H9 (cell line): ENCODE results near the gene DGCR2. TPM values are rescaled to one million over a fixed set of nuclear protein-coding genes. Genes with fewer than 3 reads are reported as not detected.
A peak's percentile ranks its signal among the peaks of the same experiment; 100 is the strongest.

Source experiments
- DNase-seq: peaks from one replicate; pipeline ENCODE4 v3.0.0-alpha.2; 2017
- H2AFZ ChIP-seq: one replicate; pipeline ENCODE4 v1.6.1; 2013; ENCODE audit warnings: mild to moderate bottlenecking, low read length, control low read depth, moderate library complexity
- H2AK5ac ChIP-seq: 2 replicates; pipeline ENCODE4 v1.6.1; 2013; ENCODE audit warnings: low read length, control low read depth, mixed read lengths; ENCODE audit not compliant: insufficient read length
- H2BK120ac ChIP-seq: one replicate; pipeline ENCODE4 v1.6.1; 2013; ENCODE audit warnings: low read depth, mild to moderate bottlenecking, low read length, control low read depth, inconsistent platforms; ENCODE audit not compliant: poor library complexity, severe bottlenecking
- H2BK12ac ChIP-seq: 2 replicates; pipeline ENCODE4 v1.6.1; 2013; ENCODE audit warnings: low read length, control low read depth, mixed read lengths, low read depth; ENCODE audit not compliant: insufficient read length
- H2BK15ac ChIP-seq: 2 replicates; pipeline ENCODE4 v1.6.1; 2013; ENCODE audit warnings: low read depth, low read length, control low read depth
- H2BK20ac ChIP-seq: one replicate; pipeline ENCODE4 v1.6.1; 2013; ENCODE audit warnings: low read depth, mild to moderate bottlenecking, low read length, control low read depth, inconsistent platforms; ENCODE audit not compliant: poor library complexity, severe bottlenecking
- H2BK5ac ChIP-seq: 2 replicates; pipeline ENCODE4 v1.6.1; 2013; ENCODE audit warnings: low read length, control low read depth, mixed read lengths; ENCODE audit not compliant: insufficient read length
- H3K14ac ChIP-seq: 2 replicates; pipeline ENCODE4 v1.6.1; 2013; ENCODE audit warnings: low read length, control low read depth; ENCODE audit not compliant: insufficient read depth
- H3K18ac ChIP-seq: 2 replicates; pipeline ENCODE4 v1.6.1; 2013; ENCODE audit warnings: low read depth, mild to moderate bottlenecking, mixed read lengths, low read length, control low read depth; ENCODE audit not compliant: insufficient read length
- H3K23ac ChIP-seq: 2 replicates; pipeline ENCODE4 v1.6.1; 2013; ENCODE audit warnings: low read length, control low read depth, mixed read lengths, low read depth; ENCODE audit not compliant: insufficient read length
- H3K23me2 ChIP-seq: 2 replicates; pipeline ENCODE4 v1.6.1; 2013; ENCODE audit warnings: low read depth, mild to moderate bottlenecking, mixed read lengths, low read length, control low read depth; ENCODE audit not compliant: insufficient read length, poor library complexity, severe bottlenecking
- H3K27ac ChIP-seq: 2 replicates; pipeline ENCODE4 v1.5.1; 2013; ENCODE audit warnings: low read length, control low read depth, mixed read lengths, low read depth; ENCODE audit not compliant: insufficient read length
- H3K27me3 ChIP-seq: 2 replicates; pipeline ENCODE4 v1.6.1; 2013; ENCODE audit warnings: low read length, control low read depth, inconsistent platforms; ENCODE audit not compliant: insufficient read depth
- H3K4ac ChIP-seq: 2 replicates; pipeline ENCODE4 v1.6.1; 2013; ENCODE audit warnings: low read depth, mild to moderate bottlenecking, control low read depth, inconsistent platforms, low read length, moderate library complexity
- H3K4me1 ChIP-seq: 2 replicates; pipeline ENCODE4 v1.6.1; 2013; ENCODE audit warnings: low read length, control low read depth, inconsistent platforms; ENCODE audit not compliant: insufficient read depth
- H3K4me2 ChIP-seq: 2 replicates; pipeline ENCODE4 v1.6.1; 2013; ENCODE audit warnings: low read length, control low read depth, mixed read lengths; ENCODE audit not compliant: insufficient read length, insufficient read depth
- H3K56ac ChIP-seq: 2 replicates; pipeline ENCODE4 v1.6.1; 2013; ENCODE audit warnings: low read depth, mild to moderate bottlenecking, mixed read lengths, low read length, control low read depth; ENCODE audit not compliant: insufficient read length
- H3K79me1 ChIP-seq: 2 replicates; pipeline ENCODE4 v1.6.1; 2013; ENCODE audit warnings: low read depth, mild to moderate bottlenecking, moderate library complexity, low read length, control low read depth, inconsistent platforms; ENCODE audit not compliant: insufficient read depth, poor library complexity, severe bottlenecking
- H3K79me2 ChIP-seq: 2 replicates; pipeline ENCODE4 v1.6.1; 2013; ENCODE audit warnings: low read length, control low read depth, inconsistent platforms; ENCODE audit not compliant: insufficient read depth
- H3K9ac ChIP-seq: 2 replicates; pipeline ENCODE4 v1.6.1; 2013; ENCODE audit warnings: low read length, control low read depth, mixed read lengths; ENCODE audit not compliant: insufficient read length; ENCODE audit errors: extremely low read depth
- H3K9me3 ChIP-seq: one replicate; pipeline ENCODE4 v1.6.1; 2013; ENCODE audit warnings: low read depth, low read length, inconsistent platforms; ENCODE audit not compliant: control insufficient read depth
- H3T11ph ChIP-seq: one replicate; pipeline ENCODE4 v1.6.1; 2013; ENCODE audit warnings: mild to moderate bottlenecking, low read length, control low read depth, inconsistent platforms
- H4K20me1 ChIP-seq: one replicate; pipeline ENCODE4 v1.6.1; 2013; ENCODE audit not compliant: control insufficient read depth, insufficient read length, insufficient read depth
- H4K5ac ChIP-seq: 2 replicates; pipeline ENCODE4 v1.6.1; 2013; ENCODE audit warnings: low read depth, mild to moderate bottlenecking, mixed read lengths, low read length, control low read depth; ENCODE audit not compliant: insufficient read length
- H4K8ac ChIP-seq: replicated peaks from 2 replicates; pipeline ENCODE4 v1.6.1; 2013; ENCODE audit warnings: low read length, control low read depth, mixed read lengths, low read depth; ENCODE audit not compliant: insufficient read length
- H4K91ac ChIP-seq: 2 replicates; pipeline ENCODE4 v1.6.1; 2013; ENCODE audit warnings: low read depth, mild to moderate bottlenecking, moderate library complexity, mixed read lengths, low read length, control low read depth; ENCODE audit not compliant: insufficient read length
- H3K27ac Mint-ChIP-seq, 3 experiments: 2 replicates in 2 of 3; 3 replicates in 1 of 3; pipeline ENCODE4 v1.8.0; 2020 to 2021; ENCODE audit warnings: mixed read lengths in 3 of 3, mild to moderate bottlenecking in 1 of 3, moderate library complexity in 1 of 3
- H3K27me3 Mint-ChIP-seq: 2 replicates; pipeline ENCODE4 v1.8.0; 2021; ENCODE audit warnings: low read depth, mild to moderate bottlenecking, moderate library complexity, mixed read lengths
- H3K36me3 Mint-ChIP-seq, 3 experiments: 2 replicates in 2 of 3; 3 replicates in 1 of 3; pipeline ENCODE4 v1.8.0; 2020 to 2021; ENCODE audit warnings: low read depth in 3 of 3, mixed read lengths in 3 of 3; ENCODE audit not compliant: insufficient read depth in 1 of 3
- H3K4me1 Mint-ChIP-seq, 2 experiments: 2 replicates each; pipeline ENCODE4 v1.8.0; 2020; ENCODE audit warnings: mixed read lengths in 2 of 2
- H3K4me3 Mint-ChIP-seq, 2 experiments: 2 replicates in 1 of 2; 3 replicates in 1 of 2; pipeline ENCODE4 v1.8.0; 2020 to 2021; ENCODE audit warnings: mild to moderate bottlenecking in 2 of 2, mixed read lengths in 2 of 2, moderate library complexity in 1 of 2
- H3K9me3 Mint-ChIP-seq, 2 experiments: 2 replicates in 1 of 2; 3 replicates in 1 of 2; pipeline ENCODE4 v1.8.0; 2020; ENCODE audit warnings: mild to moderate bottlenecking in 2 of 2, mixed read lengths in 2 of 2, moderate library complexity in 1 of 2
- CTCF ChIP-seq: fragments of 200-600 bp; sonication (generic); conservative IDR thresholded peaks from 3 replicates; pipeline ENCODE4 v1.8.0; 2021; ENCODE audit warnings: antibody characterized with exemption, mild to moderate bottlenecking
- WGBS: extraction: QIAGEN DNeasy Blood & Tissue Kit; methylation state at CpG from one replicate; pipeline ENCODE4 v1.1.7; 2013; ENCODE audit warnings: missing lambda C conversion rate, low lambda C conversion rate, mixed read lengths; ENCODE audit not compliant: insufficient read length; ENCODE audit errors: extremely low coverage; 5-methylcytosine and 5-hydroxymethylcytosine counted together
- total RNA-seq: library from RNA; stranded (reverse); gene quantifications from 2 replicates; pipeline ENCODE4 v1.2.1, GENCODE V29; 2021

DGCR2 gene
- total RNA-seq, 1 experiment from 2014 or later: 47.2 TPM

GRCh38 chr22:19168088-19168890, 46.1 kb upstream of the DGCR2 start:
- no peaks in the 10 kb centered on the region for H4K20me1 ChIP-seq
- H2AFZ ChIP-seq: no peak overlapping the region
- H3K27me3 Mint-ChIP-seq: peaks cover 72% of the 10 kb centered on the region

More at GRCh38 chr22:19168088-19168890, 46.1 kb upstream of the DGCR2 start:
- Histone ChIP-seq H3K9ac (no peak overlapping the region), H3K18ac (no peak overlapping the region), H2BK120ac (no peak overlapping the region), H3K23ac (no peak overlapping the region), H3K4ac (no peak overlapping the region), H3K27me3 (peaks cover 4% of the 10 kb centered on the region; the same call in 1 of the 2 replicates), H3K27ac (no peak overlapping the region), H2BK5ac (no peak overlapping the region), H3K79me2 (peaks cover 10% of the 10 kb centered on the region; the same call in 1 of the 2 replicates), H4K91ac (no peak overlapping the region), H3K9me3 (no peaks in the 10 kb centered on the region), H3K56ac (no peak overlapping the region), H3K23me2 (peaks cover 15% of the 10 kb centered on the region), H3K14ac (no peak overlapping the region), H3K79me1 (peaks cover 6% of the 10 kb centered on the region), H2AK5ac (no peak overlapping the region), H2BK15ac (no peak overlapping the region), H4K8ac (no peak overlapping the region), H4K5ac (no peak overlapping the region), H3K4me1 (no peaks in the 10 kb centered on the region; the same call in 1 of the 2 replicates), H3T11ph (no peak overlapping the region), H3K4me2 (no peak overlapping the region), H2BK20ac (no peak overlapping the region), H2BK12ac (no peak overlapping the region)
- Mint-ChIP-seq H3K4me3 (peak overlapping the region; percentile 8 to 18; a peak in 2 of 5 replicates), H3K36me3 (peaks cover 0 to 7% (median 4%) of the 10 kb centered on the region in 3 experiments; a peak in 3 of 7 replicates), H3K27ac (no peak overlapping the region), H3K4me1 (peaks cover 24 to 36% of the 10 kb centered on the region in 2 experiments), H3K9me3 (no peaks in the 10 kb centered on the region)
- peak; percentile 34 for TF ChIP-seq CTCF
- WGBS: no CpG with 5 or more reads among the region's 17 CpGs
- DNase-seq: peak; percentile 42
